ENCODE results near the gene ABLIM1.

DNA sequence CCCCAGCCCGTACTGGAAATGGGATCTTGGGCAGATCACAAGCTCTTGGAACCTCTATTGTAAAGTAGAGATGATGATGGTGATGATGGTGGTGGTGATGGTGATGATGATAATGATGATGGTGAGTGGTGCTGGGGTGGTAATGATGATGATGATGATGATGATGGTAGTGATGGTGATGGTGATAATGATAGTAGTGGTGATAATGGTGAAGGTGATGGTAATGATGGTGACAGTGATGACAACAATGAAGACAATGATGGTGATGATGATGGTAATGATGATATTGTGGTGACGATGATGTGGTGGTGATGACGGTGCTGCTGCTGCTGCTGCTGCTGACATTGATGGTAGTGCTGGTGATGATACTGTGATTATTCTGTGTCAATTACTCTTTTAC lies 162.8 kb downstream of the ABLIM1 start:
- no peak for TF ChIP-seq POLR2A (IDR thresholded peaks at IDR 0.05; ENCODE audit: low read length)
- TF ChIP-seq GATA1 (IDR thresholded peaks at IDR 0.05; ENCODE audit: low read depth, low read length) = no peak

Measured in erythroblast (primary cell).